Measurements from ENCODE around the gene SLC25A6.
"Not testable (repeated sequence)": the region's sequence is repeated elsewhere in the genome, so short reads cannot be mapped to it uniquely, and the experiment has no call there.

SLC25A6 gene

GRCh38 chrX:1389993-1390285 lies 2.0 kb downstream of the SLC25A6 start:
- DNase-seq (ENCODE audit: low read depth in 2 of 2) = no peak

- no peak for DNase-seq (ENCODE audit: low read depth in 2 of 2)
Measured at GRCh38 chrX:1389181-1389992, 2.5 kb downstream of the SLC25A6 start.

- no peak for DNase-seq (ENCODE audit: low read depth in 2 of 2)
Measured at GRCh38 chrX:1388651-1389050, 3.3 kb downstream of the SLC25A6 start.

- no peak for DNase-seq (ENCODE audit: low read depth in 2 of 2)
Measured at GRCh38 chrX:1387141-1387776, 4.7 kb downstream of the SLC25A6 start.

- DNase-seq (ENCODE audit: low read depth in 2 of 2) = no peak
Measured at GRCh38 chrX:1386338-1387127, 5.4 kb downstream of the SLC25A6 start.

GRCh38 chrX:1385253-1386223 lies 6.4 kb downstream of the SLC25A6 start:
- DNase-seq (ENCODE audit: low read depth in 2 of 2) = no peak

- DNase-seq (ENCODE audit: low read depth in 2 of 2) = no peak
Measured at GRCh38 chrX:1384658-1385252, 7.2 kb downstream of the SLC25A6 start.

GRCh38 chrX:1380672-1381233 lies 11.2 kb downstream of the SLC25A6 start:
- DNase-seq (ENCODE audit: low read depth in 2 of 2) = no peak

- no peak for DNase-seq (ENCODE audit: low read depth in 2 of 2)
Measured at GRCh38 chrX:1378306-1378759, 13.6 kb downstream of the SLC25A6 start.

- no peak for DNase-seq (ENCODE audit: low read depth in 2 of 2)
Measured at GRCh38 chrX:1368385-1368698, 23.6 kb downstream of the SLC25A6 start.

- not testable (repeated sequence) for DNase-seq (ENCODE audit: low read depth in 2 of 2)
Measured at GRCh38 chrX:1366363-1366762, 25.6 kb downstream of the SLC25A6 start.

GRCh38 chrX:1361910-1362309 lies 30.0 kb downstream of the SLC25A6 start:
- DNase-seq (ENCODE audit: low read depth in 2 of 2) = no peak

GRCh38 chrX:1361275-1361674 lies 30.6 kb downstream of the SLC25A6 start:
- DNase-seq (ENCODE audit: low read depth in 2 of 2) = no peak

- DNase-seq (ENCODE audit: low read depth in 2 of 2) = no peak
Measured at GRCh38 chrX:1360171-1360570, 31.7 kb downstream of the SLC25A6 start.

GRCh38 chrX:1359477-1359873 lies 32.4 kb downstream of the SLC25A6 start:
- DNase-seq (ENCODE audit: low read depth in 2 of 2) = no peak

GRCh38 chrX:1358793-1359476 lies 33.0 kb downstream of the SLC25A6 start:
- DNase-seq (ENCODE audit: low read depth in 2 of 2) = no peak

- DNase-seq (ENCODE audit: low read depth in 2 of 2) = no peak
Measured at GRCh38 chrX:1357993-1358392, 33.9 kb downstream of the SLC25A6 start.

GRCh38 chrX:1355131-1356046 lies 36.5 kb downstream of the SLC25A6 start:
- no peak for DNase-seq (ENCODE audit: low read depth in 2 of 2)

All from stimulated activated CD8-positive, alpha-beta memory T cell treated with anti-CD3 and anti-CD28 coated beads, Interleukin-2, amount 100 ng/mL, for 48 hours (primary cell).